ENCODE measurements around the gene CSK.
"Not testable (repeated sequence)": the region's sequence is repeated elsewhere in the genome, so short reads cannot be mapped to it uniquely, and the experiment has no call there.

The CSK gene

DNA sequence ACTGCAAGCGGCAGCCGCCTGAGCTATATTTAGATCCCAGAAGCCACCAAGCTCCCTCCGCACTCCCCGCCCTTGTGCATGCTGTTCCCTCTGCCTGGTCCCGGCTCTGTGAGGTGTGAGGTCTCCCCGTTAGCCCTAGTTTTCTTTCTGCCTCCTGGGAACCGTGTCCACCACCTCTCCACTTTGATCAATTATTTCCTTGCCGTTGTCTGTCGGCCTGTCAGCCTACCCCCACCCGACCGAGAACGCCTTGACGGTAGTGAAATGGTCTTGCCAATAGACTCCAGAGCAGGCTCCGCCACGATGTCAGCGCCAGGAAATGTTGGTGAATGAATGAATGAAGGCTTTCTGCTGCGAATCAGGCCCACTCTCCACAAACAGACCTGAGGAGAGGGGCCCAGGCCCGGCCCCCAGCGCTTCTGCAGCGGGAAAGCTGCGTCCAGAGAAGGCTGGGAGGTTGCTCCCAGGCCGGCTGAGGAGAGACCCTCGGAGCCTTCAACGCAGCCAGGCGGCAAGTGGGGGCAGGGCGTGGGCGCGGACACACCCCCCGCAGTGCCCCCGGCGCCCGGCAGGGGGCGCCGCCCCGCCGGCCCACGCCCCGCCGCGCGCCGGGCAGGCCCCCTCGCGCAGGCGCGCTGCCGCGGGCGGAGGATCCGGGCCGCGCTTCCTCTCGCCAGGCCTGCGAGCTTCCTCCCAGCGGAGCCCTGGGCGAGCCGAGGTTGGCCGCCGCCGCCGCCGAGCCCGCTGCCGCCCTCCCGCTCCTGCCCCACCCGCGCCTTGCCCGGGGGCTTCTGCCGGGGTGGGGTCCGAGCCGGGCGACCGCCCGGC lies at the start of gene CSK:
Gene CSK (plus strand): TSS at position 650 of the 828 bp plus-strand sequence. CDS start 16,218 bp downstream, outside the sequence.
- DNase-seq (ENCODE audit: low read depth, low spot score): no peak
- H3K4me3 ChIP-seq: peak within 1 kb of the TSS; percentile 78
- H3K27ac ChIP-seq: peak within 1 kb of the TSS; percentile 76
- H3K9ac ChIP-seq (ENCODE audit: insufficient read length): peak within 1 kb of the TSS; percentile 88
- H3K36me3 ChIP-seq (ENCODE audit: insufficient read depth, low read length): no peaks in the 10 kb centered on the region
- no peak for TF ChIP-seq EZH2 (IDR thresholded peaks at IDR 0.05)
- TF ChIP-seq FOXP2 (optimal IDR thresholded peaks at IDR 0.05; ENCODE audit: control extremely low read depth, extremely low read length, insufficient read depth): no peak
- peak; percentile 6; the same call in 1 of the 2 replicates for TF ChIP-seq POLR2AphosphoS5 (IDR thresholded peaks at IDR 0.05; ENCODE audit: borderline replicate concordance, low read depth, low read length)
- no peaks in the 10 kb centered on the region for H3K9me3 ChIP-seq (ENCODE audit: low read depth, low read length)

DNA sequence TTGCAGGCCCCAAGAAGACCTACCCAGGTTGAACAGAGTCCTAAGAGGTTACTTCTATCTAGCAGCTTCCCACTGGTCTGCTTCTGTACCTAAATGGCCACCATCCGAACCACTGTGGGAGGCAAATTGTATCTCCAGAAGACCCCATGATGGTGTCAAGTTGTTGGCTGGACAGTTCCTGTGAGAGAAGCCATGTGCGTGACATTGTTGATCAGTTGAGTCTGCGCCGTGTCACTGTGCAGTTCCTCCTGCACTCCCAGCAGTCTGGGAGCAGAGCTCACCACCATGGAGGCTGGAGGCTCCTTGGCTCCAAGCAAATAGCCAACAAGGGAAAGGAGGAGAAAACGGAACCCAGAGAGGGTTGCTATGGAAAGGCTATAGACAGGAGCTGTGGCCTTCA lies 49.0 kb upstream of the CSK start:
- TF ChIP-seq EZH2 (IDR thresholded peaks at IDR 0.05): no peak
- TF ChIP-seq FOXP2 (optimal IDR thresholded peaks at IDR 0.05; ENCODE audit: control extremely low read depth, extremely low read length, insufficient read depth): no peak
- no peak for TF ChIP-seq POLR2AphosphoS5 (IDR thresholded peaks at IDR 0.05; ENCODE audit: borderline replicate concordance, low read depth, low read length)
- Histone ChIP-seq H3K4me3 (no peak overlapping the region), H3K9me3 (ENCODE audit: low read depth, low read length) (no peaks in the 10 kb centered on the region), H3K9ac (ENCODE audit: insufficient read length) (no peak overlapping the region), H3K36me3 (ENCODE audit: insufficient read depth, low read length) (no peaks in the 10 kb centered on the region), H3K27ac (no peak overlapping the region)
- no peak for DNase-seq (ENCODE audit: low read depth, low spot score)

DNA sequence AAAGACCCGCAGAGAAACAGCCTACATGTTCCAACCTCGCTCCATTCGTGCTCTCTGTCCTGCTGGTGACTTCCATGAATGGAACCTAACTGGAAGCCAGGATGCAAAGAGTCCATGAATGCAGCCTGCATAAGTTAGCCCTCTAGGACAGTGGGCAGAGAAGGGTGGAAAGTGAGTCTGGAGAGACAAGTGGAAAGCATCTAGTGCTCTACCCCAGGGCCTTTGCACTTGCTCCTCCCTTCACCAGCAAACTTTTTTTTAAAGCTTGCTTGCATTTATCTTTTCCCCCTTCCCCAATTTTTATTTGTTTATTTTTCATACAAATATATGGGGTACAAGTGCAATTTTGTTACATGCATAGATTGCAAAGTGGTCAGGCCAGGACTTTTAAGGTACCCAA lies 48.6 kb upstream of the CSK start:
- no peak for TF ChIP-seq FOXP2 (optimal IDR thresholded peaks at IDR 0.05; ENCODE audit: control extremely low read depth, extremely low read length, insufficient read depth)
- TF ChIP-seq POLR2AphosphoS5 (IDR thresholded peaks at IDR 0.05; ENCODE audit: borderline replicate concordance, low read depth, low read length): no peak
- no peak for TF ChIP-seq EZH2 (IDR thresholded peaks at IDR 0.05)
- no peak overlapping the region for H3K9ac ChIP-seq (ENCODE audit: insufficient read length)
- no peak overlapping the region for H3K4me3 ChIP-seq
- H3K27ac ChIP-seq: no peak overlapping the region
- no peaks in the 10 kb centered on the region for H3K36me3 ChIP-seq (ENCODE audit: insufficient read depth, low read length)
- H3K9me3 ChIP-seq (ENCODE audit: low read depth, low read length): no peaks in the 10 kb centered on the region
- DNase-seq (ENCODE audit: low read depth, low spot score): no peak

DNA sequence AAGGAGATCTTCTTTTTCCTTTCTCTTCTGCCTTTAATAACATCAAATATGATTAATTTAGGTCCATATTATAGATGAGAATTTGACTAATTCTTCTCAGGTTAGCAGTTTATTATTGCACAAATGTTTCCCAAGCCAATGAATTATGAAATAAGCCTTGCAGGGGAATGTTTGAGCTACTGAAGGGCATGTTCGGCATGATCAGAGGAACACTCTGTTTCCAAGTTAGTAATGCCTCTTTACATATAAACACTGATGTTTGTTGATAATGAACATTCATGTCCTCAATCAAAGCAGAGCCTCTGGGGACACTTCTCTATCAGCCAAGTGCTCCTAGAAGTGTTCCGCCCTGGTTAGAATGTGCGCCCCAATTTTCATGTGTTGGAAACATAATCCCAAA lies 46.6 kb upstream of the CSK start:
- no peaks in the 10 kb centered on the region for H3K9me3 ChIP-seq (ENCODE audit: low read depth, low read length)
- H3K36me3 ChIP-seq (ENCODE audit: insufficient read depth, low read length): no peaks in the 10 kb centered on the region
- no peak for DNase-seq (ENCODE audit: low read depth, low spot score)
- TF ChIP-seq FOXP2 (optimal IDR thresholded peaks at IDR 0.05; ENCODE audit: control extremely low read depth, extremely low read length, insufficient read depth): no peak
- TF ChIP-seq EZH2 (IDR thresholded peaks at IDR 0.05): no peak
- no peak for TF ChIP-seq POLR2AphosphoS5 (IDR thresholded peaks at IDR 0.05; ENCODE audit: borderline replicate concordance, low read depth, low read length)
- H3K4me3 ChIP-seq: no peak overlapping the region
- no peak overlapping the region for H3K9ac ChIP-seq (ENCODE audit: insufficient read length)
- H3K27ac ChIP-seq: no peak overlapping the region

DNA sequence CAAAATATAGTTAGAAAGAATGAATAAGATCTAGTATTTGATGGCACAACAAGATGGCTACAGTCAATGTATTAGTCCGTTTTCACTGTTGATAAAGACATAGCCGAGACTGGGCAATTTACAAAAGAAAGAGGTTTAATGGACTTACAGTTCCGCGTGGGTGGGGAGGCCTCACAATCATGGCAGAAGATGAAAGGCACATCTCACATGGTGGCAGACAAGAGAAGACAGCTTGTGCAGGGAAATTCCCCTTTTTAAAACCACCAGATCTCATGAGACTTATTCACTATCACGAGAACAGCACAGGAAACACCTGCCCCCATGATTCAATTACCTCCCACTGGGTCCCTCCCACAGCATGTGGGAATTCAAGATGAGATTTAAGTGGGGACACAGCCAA lies 43.6 kb upstream of the CSK start:
- H3K9ac ChIP-seq (ENCODE audit: insufficient read length); H3K27ac ChIP-seq; H3K36me3 ChIP-seq (ENCODE audit: insufficient read depth, low read length); DNase-seq (ENCODE audit: low read depth, low spot score); H3K9me3 ChIP-seq (ENCODE audit: low read depth, low read length); H3K4me3 ChIP-seq: not testable (repeated sequence)

DNA sequence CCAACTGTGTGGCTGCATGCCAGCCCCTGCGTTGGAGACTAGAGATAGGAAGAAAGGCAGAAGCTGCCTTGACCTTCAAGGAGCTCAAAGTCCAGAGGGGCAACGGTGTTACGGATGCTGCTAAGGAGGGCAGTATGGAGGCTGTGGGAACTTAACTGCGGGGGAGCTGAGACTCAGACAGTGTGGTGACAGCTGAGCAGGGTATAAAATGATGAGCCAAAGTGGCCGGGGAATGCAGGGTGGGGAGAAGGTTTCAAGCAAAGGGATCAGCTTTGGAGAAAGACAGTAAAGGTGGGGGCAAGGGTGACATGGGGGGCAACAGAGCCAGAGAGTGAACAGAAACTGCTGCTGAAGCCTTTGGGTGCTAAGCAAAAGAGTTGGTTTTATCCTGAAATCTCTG lies 39.5 kb upstream of the CSK start:
- no peak for DNase-seq (ENCODE audit: low read depth, low spot score)
- TF ChIP-seq FOXP2 (optimal IDR thresholded peaks at IDR 0.05; ENCODE audit: control extremely low read depth, extremely low read length, insufficient read depth) (no peak), EZH2 (IDR thresholded peaks at IDR 0.05) (no peak), POLR2AphosphoS5 (IDR thresholded peaks at IDR 0.05; ENCODE audit: borderline replicate concordance, low read depth, low read length) (no peak)
- Histone ChIP-seq H3K36me3 (ENCODE audit: insufficient read depth, low read length) (no peaks in the 10 kb centered on the region), H3K9me3 (ENCODE audit: low read depth, low read length) (no peaks in the 10 kb centered on the region), H3K9ac (ENCODE audit: insufficient read length) (no peak overlapping the region), H3K4me3 (no peak overlapping the region), H3K27ac (no peak overlapping the region)

DNA sequence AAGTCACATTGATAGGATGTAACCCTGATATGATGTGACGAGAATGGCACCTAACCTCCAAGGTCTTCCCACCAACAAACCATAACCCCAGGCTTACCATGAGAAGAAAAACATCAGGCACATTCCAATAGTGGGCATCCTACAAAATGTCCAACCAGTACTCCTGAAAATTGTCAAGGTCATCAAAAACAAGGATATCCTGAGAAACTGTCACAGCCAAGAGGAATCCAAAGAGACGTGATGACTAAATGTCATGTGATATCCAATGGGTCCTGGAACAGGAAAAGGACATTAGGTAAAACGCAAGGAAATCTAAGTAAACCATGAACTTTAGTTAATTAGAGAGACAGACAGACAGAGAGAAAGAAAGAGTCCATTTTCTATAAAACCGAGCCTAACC lies 35.5 kb upstream of the CSK start:
- H3K27ac ChIP-seq: no peak overlapping the region
- TF ChIP-seq POLR2AphosphoS5 (IDR thresholded peaks at IDR 0.05; ENCODE audit: borderline replicate concordance, low read depth, low read length): no peak
- no peak for TF ChIP-seq EZH2 (IDR thresholded peaks at IDR 0.05)
- no peak for TF ChIP-seq FOXP2 (optimal IDR thresholded peaks at IDR 0.05; ENCODE audit: control extremely low read depth, extremely low read length, insufficient read depth)

DNA sequence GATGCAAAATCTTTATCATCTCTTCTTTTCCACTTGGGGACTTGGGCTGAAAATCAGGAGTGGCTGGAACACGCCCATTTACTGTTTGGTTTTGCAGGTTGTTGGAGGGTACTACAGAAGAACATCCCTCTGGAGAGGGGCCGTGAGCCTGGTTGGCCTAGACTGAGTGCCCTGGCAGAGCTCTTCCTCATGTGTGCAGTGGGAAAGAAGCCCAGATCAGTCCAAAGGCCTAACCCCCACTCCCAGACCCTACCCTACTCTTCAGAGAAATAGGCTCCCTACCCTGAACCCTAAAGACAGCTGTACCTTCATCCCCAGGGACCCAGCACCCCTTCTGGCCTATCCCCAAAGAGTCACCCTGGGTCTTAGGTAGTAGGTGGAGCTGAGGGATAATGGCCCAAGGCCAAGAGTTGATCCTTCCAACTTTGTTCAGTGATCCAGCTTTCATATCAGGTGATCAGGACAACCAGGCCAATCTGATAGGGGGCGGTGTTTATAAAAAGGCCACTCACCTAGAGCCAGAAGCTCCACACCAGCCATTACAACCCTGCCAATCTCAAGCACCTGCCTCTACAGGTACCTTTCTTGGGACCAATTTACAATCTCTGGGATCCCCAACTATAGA lies 33.4 kb upstream of the CSK start, which contains the start of gene CYP1A2:
Gene CYP1A2 (plus strand): TSS at position 524 of the 625 bp plus-strand sequence. CDS start 894 bp downstream, outside the sequence.
- no peak within 1 kb of the TSS for H3K4me3 ChIP-seq
- no peaks in the 10 kb centered on the region for H3K9me3 ChIP-seq (ENCODE audit: low read depth, low read length)
- no peak within 1 kb of the TSS for H3K9ac ChIP-seq (ENCODE audit: insufficient read length)
- no peak within 1 kb of the TSS for H3K27ac ChIP-seq
- TF ChIP-seq POLR2AphosphoS5 (IDR thresholded peaks at IDR 0.05; ENCODE audit: borderline replicate concordance, low read depth, low read length) (no peak), EZH2 (IDR thresholded peaks at IDR 0.05) (no peak), FOXP2 (optimal IDR thresholded peaks at IDR 0.05; ENCODE audit: control extremely low read depth, extremely low read length, insufficient read depth) (no peak)
- no peak for DNase-seq (ENCODE audit: low read depth, low spot score)
- H3K36me3 ChIP-seq (ENCODE audit: insufficient read depth, low read length): no peaks in the 10 kb centered on the region

More for the DNA sequence above, 35.5 kb upstream of the CSK start:
- no peak for DNase-seq (ENCODE audit: low read depth, low spot score)
- Histone ChIP-seq H3K36me3 (ENCODE audit: insufficient read depth, low read length) (no peaks in the 10 kb centered on the region), H3K9ac (ENCODE audit: insufficient read length) (no peak overlapping the region), H3K9me3 (ENCODE audit: low read depth, low read length) (no peaks in the 10 kb centered on the region), H3K4me3 (no peak overlapping the region)
